ENCODE data around the gene ELOVL5.
"Not testable (repeated sequence)": the region's sequence is repeated elsewhere in the genome, so short reads cannot be mapped to it uniquely, and the experiment has no call there.

Gene ELOVL5

GRCh38 chr6:53304953-53305352 is 43.8 kb downstream of the ELOVL5 start:
- not testable (repeated sequence) for DNase-seq (ENCODE audit: low read depth)

GRCh38 chr6:53302678-53303360 is 45.9 kb downstream of the ELOVL5 start:
- DNase-seq (ENCODE audit: low read depth): no peak

GRCh38 chr6:53301801-53302537 is 46.8 kb downstream of the ELOVL5 start:
- DNase-seq (ENCODE audit: low read depth): no peak

GRCh38 chr6:53300656-53301551 is 47.8 kb downstream of the ELOVL5 start:
- no peak for DNase-seq (ENCODE audit: low read depth)

GRCh38 chr6:53299331-53300005 is 49.3 kb downstream of the ELOVL5 start:
- no peak for DNase-seq (ENCODE audit: low read depth)

GRCh38 chr6:53297004-53297403 is 51.7 kb downstream of the ELOVL5 start:
- no peak for DNase-seq (ENCODE audit: low read depth)

GRCh38 chr6:53295176-53295575 is 53.6 kb downstream of the ELOVL5 start:
- DNase-seq (ENCODE audit: low read depth): no peak

GRCh38 chr6:53294611-53295010 is 54.1 kb downstream of the ELOVL5 start:
- no peak for DNase-seq (ENCODE audit: low read depth)

GRCh38 chr6:53294095-53294494 is 54.7 kb downstream of the ELOVL5 start:
- no peak for DNase-seq (ENCODE audit: low read depth)

GRCh38 chr6:53293691-53294090 is 55.1 kb downstream of the ELOVL5 start:
- no peak for DNase-seq (ENCODE audit: low read depth)

- no peak for DNase-seq (ENCODE audit: low read depth)
Observed at GRCh38 chr6:53290537-53291510, 57.9 kb downstream of the ELOVL5 start.

- no peak for DNase-seq (ENCODE audit: low read depth)
Observed at GRCh38 chr6:53287336-53288225, 61.2 kb downstream of the ELOVL5 start.

- DNase-seq (ENCODE audit: low read depth): no peak
Observed at GRCh38 chr6:53284901-53285300, 63.8 kb downstream of the ELOVL5 start.

GRCh38 chr6:53282741-53283140 is 66.0 kb downstream of the ELOVL5 start:
- DNase-seq (ENCODE audit: low read depth): no peak

GRCh38 chr6:53282234-53282633 is 66.5 kb downstream of the ELOVL5 start:
- DNase-seq (ENCODE audit: low read depth): no peak

GRCh38 chr6:53281518-53282215 is 67.1 kb downstream of the ELOVL5 start:
- DNase-seq (ENCODE audit: low read depth): no peak

- no peak for DNase-seq (ENCODE audit: low read depth)
Observed at GRCh38 chr6:53280207-53280606, 68.5 kb downstream of the ELOVL5 start.

GRCh38 chr6:53279293-53279692 is 69.5 kb downstream of the ELOVL5 start:
- DNase-seq (ENCODE audit: low read depth): no peak

GRCh38 chr6:53273370-53273769 is 75.4 kb downstream of the ELOVL5 start:
- no peak for DNase-seq (ENCODE audit: low read depth)

Measured in stimulated activated CD8-positive, alpha-beta memory T cell treated with anti-CD3 and anti-CD28 coated beads, Interleukin-15, amount 100 ng/mL, for 24 hours (primary cell).